Measurements from ENCODE around the gene CCDC54. TPM values are rescaled to one million over a fixed set of nuclear protein-coding genes. Genes with fewer than 3 reads are reported as not detected.

Gene CCDC54
- total RNA-seq, 1 donor from 2014 or later, result 0.16 TPM

Other genes with a start within 250 kb of the CCDC54 start
- 33.1 TPM for gene BBX, start 145.5 kb downstream of the CCDC54 start, total RNA-seq